ENCODE results near the gene ECM1. TPM values are rescaled to one million over a fixed set of nuclear protein-coding genes. Genes with fewer than 3 reads are reported as not detected.

The ECM1 gene
- total RNA-seq, 1 experiment from 2014 or later, result 1.4 TPM

DNA sequence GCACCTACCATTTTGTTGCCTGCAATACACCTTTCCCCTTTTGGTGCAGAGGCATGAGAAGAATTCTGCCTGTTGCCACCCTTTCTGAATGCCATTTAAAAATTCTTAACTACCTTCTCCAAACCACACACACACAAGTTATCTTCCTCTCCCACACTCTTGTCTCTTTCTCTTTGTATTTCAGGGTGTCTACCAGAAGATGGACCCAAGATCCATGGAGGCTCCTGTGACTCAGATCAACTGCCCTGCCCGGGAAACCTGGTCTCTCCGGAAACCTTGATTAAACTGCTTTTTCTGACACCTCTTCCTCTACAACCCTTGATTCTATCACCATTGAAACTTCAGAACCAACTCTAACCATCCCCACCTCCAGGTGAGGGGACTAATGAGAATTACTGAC, 23.0 kb upstream of the ECM1 start:
- H4K91ac ChIP-seq (ENCODE audit: insufficient read length, low read depth, low read length), result no peak overlapping the region
- TF ChIP-seq, protein P1, sequence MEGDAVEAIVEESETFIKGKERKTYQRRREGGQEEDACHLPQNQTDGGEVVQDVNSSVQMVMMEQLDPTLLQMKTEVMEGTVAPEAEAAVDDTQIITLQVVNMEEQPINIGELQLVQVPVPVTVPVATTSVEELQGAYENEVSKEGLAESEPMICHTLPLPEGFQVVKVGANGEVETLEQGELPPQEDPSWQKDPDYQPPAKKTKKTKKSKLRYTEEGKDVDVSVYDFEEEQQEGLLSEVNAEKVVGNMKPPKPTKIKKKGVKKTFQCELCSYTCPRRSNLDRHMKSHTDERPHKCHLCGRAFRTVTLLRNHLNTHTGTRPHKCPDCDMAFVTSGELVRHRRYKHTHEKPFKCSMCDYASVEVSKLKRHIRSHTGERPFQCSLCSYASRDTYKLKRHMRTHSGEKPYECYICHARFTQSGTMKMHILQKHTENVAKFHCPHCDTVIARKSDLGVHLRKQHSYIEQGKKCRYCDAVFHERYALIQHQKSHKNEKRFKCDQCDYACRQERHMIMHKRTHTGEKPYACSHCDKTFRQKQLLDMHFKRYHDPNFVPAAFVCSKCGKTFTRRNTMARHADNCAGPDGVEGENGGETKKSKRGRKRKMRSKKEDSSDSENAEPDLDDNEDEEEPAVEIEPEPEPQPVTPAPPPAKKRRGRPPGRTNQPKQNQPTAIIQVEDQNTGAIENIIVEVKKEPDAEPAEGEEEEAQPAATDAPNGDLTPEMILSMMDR (conservative IDR thresholded peaks at IDR 0.05), result peak; percentile 29; the same call in 2 of the 3 replicates
- no peak overlapping the region for H3K23ac ChIP-seq (ENCODE audit: insufficient read length, low read depth, low read length)
- no peaks in the 10 kb centered on the region for H3K79me1 ChIP-seq (ENCODE audit: insufficient read depth, low read depth, low read length, poor library complexity, severe bottlenecking)
- Mint-ChIP-seq H3K27me3 (ENCODE audit: low read depth) (peaks cover under 1% of the 10 kb centered on the region; the same call in 1 of the 2 replicates), H3K9me3 (no peaks in the 10 kb centered on the region; a peak in 1 of 5 replicates), H3K4me1 (peaks cover 5 to 10% of the 10 kb centered on the region in 2 experiments), H3K36me3 (ENCODE audit: insufficient read depth in 1 of 3, low read depth in 3 of 3) (peaks cover 4 to 11% (median 10%) of the 10 kb centered on the region in 3 experiments; a peak in 6 of 7 replicates), H3K27ac (no peak overlapping the region), H3K4me3 (no peak overlapping the region)
- H3K23me2 ChIP-seq (ENCODE audit: insufficient read length, low read depth, low read length, poor library complexity, severe bottlenecking), result peaks cover 6% of the 10 kb centered on the region
- H3K4me1 ChIP-seq (ENCODE audit: insufficient read depth, low read length), result no peaks in the 10 kb centered on the region
- no peak overlapping the region for H2AK5ac ChIP-seq (ENCODE audit: insufficient read length, low read length)
- no peak overlapping the region for H2BK12ac ChIP-seq (ENCODE audit: insufficient read length, low read depth, low read length)
- no peak overlapping the region for H3K56ac ChIP-seq (ENCODE audit: insufficient read length, low read depth, low read length)
- no peaks in the 10 kb centered on the region for H4K20me1 ChIP-seq (ENCODE audit: control insufficient read depth, insufficient read depth, insufficient read length)
- no peaks in the 10 kb centered on the region for H3K9me3 ChIP-seq (ENCODE audit: control insufficient read depth, low read depth, low read length)
- no peak for DNase-seq
- no peak overlapping the region for H3K9ac ChIP-seq (ENCODE audit: extremely low read depth, insufficient read length, low read length)
- H3T11ph ChIP-seq (ENCODE audit: low read length), result no peak overlapping the region
- no peak overlapping the region for H2BK15ac ChIP-seq (ENCODE audit: low read depth, low read length)
- no CpG with 5 or more reads among the region's 2 CpGs for WGBS (ENCODE audit: extremely low coverage, insufficient read length, low lambda C conversion rate)
- no peak overlapping the region for H3K27ac ChIP-seq (ENCODE audit: insufficient read length, low read depth, low read length)
- H2BK20ac ChIP-seq (ENCODE audit: low read depth, low read length, poor library complexity, severe bottlenecking), result no peak overlapping the region
- H3K79me2 ChIP-seq (ENCODE audit: insufficient read depth, low read length), result no peaks in the 10 kb centered on the region
- no peak overlapping the region for H4K8ac ChIP-seq (replicated peaks; ENCODE audit: insufficient read length, low read depth, low read length)
- no peak overlapping the region for H3K18ac ChIP-seq (ENCODE audit: insufficient read length, low read depth, low read length)
- no peak overlapping the region for H4K5ac ChIP-seq (ENCODE audit: insufficient read length, low read depth, low read length)
- no peak overlapping the region for H2BK5ac ChIP-seq (ENCODE audit: insufficient read length, low read length)
- no peak overlapping the region for H3K14ac ChIP-seq (ENCODE audit: insufficient read depth, low read length)
- H2AFZ ChIP-seq (ENCODE audit: low read length), result no peak overlapping the region
- no peaks in the 10 kb centered on the region for H3K27me3 ChIP-seq (ENCODE audit: insufficient read depth, low read length)
- no peak overlapping the region for H3K4ac ChIP-seq (ENCODE audit: low read depth, low read length)
- no peak overlapping the region for H2BK120ac ChIP-seq (ENCODE audit: low read depth, low read length, poor library complexity, severe bottlenecking)
- no peak overlapping the region for H3K4me2 ChIP-seq (ENCODE audit: insufficient read depth, insufficient read length, low read length)

Data from H9 (cell line).